ENCODE measurements around the gene DICER1.
"Not testable (repeated sequence)": the region's sequence is repeated elsewhere in the genome, so short reads cannot be mapped to it uniquely, and the experiment has no call there.

Gene DICER1

GRCh38 chr14:95157327-95158189, at the start of gene DICER1:
Gene DICER1 (minus strand): TSS chr14:95157529. CDS start chr14:95133458, 24,071 bp downstream.
- peak; percentile 93 to 96 for DNase-seq

- no peak for DNase-seq
Observed at GRCh38 chr14:95206534-95206933, 49.2 kb upstream of the DICER1 start.

GRCh38 chr14:95204705-95205104, 47.4 kb upstream of the DICER1 start:
- DNase-seq: no peak

GRCh38 chr14:95201745-95202144, 44.4 kb upstream of the DICER1 start:
- DNase-seq: not testable (repeated sequence)

GRCh38 chr14:95200404-95200803, 43.1 kb upstream of the DICER1 start:
- DNase-seq: no peak

GRCh38 chr14:95199298-95199983, 42.1 kb upstream of the DICER1 start:
- DNase-seq: no peak

- DNase-seq: no peak
Observed at GRCh38 chr14:95198320-95198719, 41.0 kb upstream of the DICER1 start.

GRCh38 chr14:95197551-95197950, 40.2 kb upstream of the DICER1 start:
- DNase-seq: no peak

- no peak for DNase-seq
Observed at GRCh38 chr14:95196826-95197545, 39.7 kb upstream of the DICER1 start.

- no peak for DNase-seq
Observed at GRCh38 chr14:95196268-95196667, 38.9 kb upstream of the DICER1 start.

- DNase-seq: no peak
Observed at GRCh38 chr14:95195031-95195430, 37.7 kb upstream of the DICER1 start.

- DNase-seq: no peak
Observed at GRCh38 chr14:95193081-95193480, 35.8 kb upstream of the DICER1 start.

- DNase-seq: no peak
Observed at GRCh38 chr14:95192311-95192710, 35.0 kb upstream of the DICER1 start.

GRCh38 chr14:95191445-95192199, 34.3 kb upstream of the DICER1 start:
- no peak for DNase-seq

GRCh38 chr14:95190857-95191256, 33.5 kb upstream of the DICER1 start:
- DNase-seq: no peak

- DNase-seq: no peak
Observed at GRCh38 chr14:95190346-95190840, 33.1 kb upstream of the DICER1 start.

GRCh38 chr14:95189367-95190132, 32.2 kb upstream of the DICER1 start:
- DNase-seq: no peak

GRCh38 chr14:95188380-95188779, 31.1 kb upstream of the DICER1 start:
- DNase-seq: no peak

GRCh38 chr14:95185767-95186392, 28.6 kb upstream of the DICER1 start:
- no peak for DNase-seq

- no peak for DNase-seq
Observed at GRCh38 chr14:95185033-95185766, 27.9 kb upstream of the DICER1 start.

- DNase-seq: no peak
Observed at GRCh38 chr14:95184413-95184790, 27.1 kb upstream of the DICER1 start.
